ENCODE data around the gene WASHC1.
"Not testable (repeated sequence)": the region's sequence is repeated elsewhere in the genome, so short reads cannot be mapped to it uniquely, and the experiment has no call there.

GRCh38 chr9:28775-29174, 481 bp downstream of the WASHC1 start:
- TF ChIP-seq, protein P1, sequence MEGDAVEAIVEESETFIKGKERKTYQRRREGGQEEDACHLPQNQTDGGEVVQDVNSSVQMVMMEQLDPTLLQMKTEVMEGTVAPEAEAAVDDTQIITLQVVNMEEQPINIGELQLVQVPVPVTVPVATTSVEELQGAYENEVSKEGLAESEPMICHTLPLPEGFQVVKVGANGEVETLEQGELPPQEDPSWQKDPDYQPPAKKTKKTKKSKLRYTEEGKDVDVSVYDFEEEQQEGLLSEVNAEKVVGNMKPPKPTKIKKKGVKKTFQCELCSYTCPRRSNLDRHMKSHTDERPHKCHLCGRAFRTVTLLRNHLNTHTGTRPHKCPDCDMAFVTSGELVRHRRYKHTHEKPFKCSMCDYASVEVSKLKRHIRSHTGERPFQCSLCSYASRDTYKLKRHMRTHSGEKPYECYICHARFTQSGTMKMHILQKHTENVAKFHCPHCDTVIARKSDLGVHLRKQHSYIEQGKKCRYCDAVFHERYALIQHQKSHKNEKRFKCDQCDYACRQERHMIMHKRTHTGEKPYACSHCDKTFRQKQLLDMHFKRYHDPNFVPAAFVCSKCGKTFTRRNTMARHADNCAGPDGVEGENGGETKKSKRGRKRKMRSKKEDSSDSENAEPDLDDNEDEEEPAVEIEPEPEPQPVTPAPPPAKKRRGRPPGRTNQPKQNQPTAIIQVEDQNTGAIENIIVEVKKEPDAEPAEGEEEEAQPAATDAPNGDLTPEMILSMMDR (conservative IDR thresholded peaks at IDR 0.05; ENCODE audit: low read depth, low read length): not testable (repeated sequence)
- not testable (repeated sequence) for TF ChIP-seq EZH2 (IDR thresholded peaks at IDR 0.05; ENCODE audit: borderline replicate concordance, low read depth, low read length, poor library complexity, severe bottlenecking)
